Measurements from ENCODE around the gene COL8A1. TPM values are rescaled to one million over a fixed set of nuclear protein-coding genes. Genes with fewer than 3 reads are reported as not detected.

Gene COL8A1
- total RNA-seq, 1 experiment from 2014 or later = 0.87 TPM

GRCh38 chr3:99624496-99625236, 13.7 kb upstream of the COL8A1 start (continued):
- TF ChIP-seq, protein P1, sequence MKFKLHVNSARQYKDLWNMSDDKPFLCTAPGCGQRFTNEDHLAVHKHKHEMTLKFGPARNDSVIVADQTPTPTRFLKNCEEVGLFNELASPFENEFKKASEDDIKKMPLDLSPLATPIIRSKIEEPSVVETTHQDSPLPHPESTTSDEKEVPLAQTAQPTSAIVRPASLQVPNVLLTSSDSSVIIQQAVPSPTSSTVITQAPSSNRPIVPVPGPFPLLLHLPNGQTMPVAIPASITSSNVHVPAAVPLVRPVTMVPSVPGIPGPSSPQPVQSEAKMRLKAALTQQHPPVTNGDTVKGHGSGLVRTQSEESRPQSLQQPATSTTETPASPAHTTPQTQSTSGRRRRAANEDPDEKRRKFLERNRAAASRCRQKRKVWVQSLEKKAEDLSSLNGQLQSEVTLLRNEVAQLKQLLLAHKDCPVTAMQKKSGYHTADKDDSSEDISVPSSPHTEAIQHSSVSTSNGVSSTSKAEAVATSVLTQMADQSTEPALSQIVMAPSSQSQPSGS (CRISPR knock-in tag; IDR thresholded peaks at IDR 0.05; ENCODE audit: borderline replicate concordance, low read depth) = no peak
- TF ChIP-seq CREM (CRISPR knock-in tag; IDR thresholded peaks at IDR 0.05) = no peak
- no peak for TF ChIP-seq ZNF121 (CRISPR knock-in tag; IDR thresholded peaks at IDR 0.05)
- TF ChIP-seq MLX (CRISPR knock-in tag; IDR thresholded peaks at IDR 0.05) = no peak
- no peak for TF ChIP-seq SOX15 (CRISPR knock-in tag; IDR thresholded peaks at IDR 0.05)
- TF ChIP-seq GABPB1 (CRISPR knock-in tag; IDR thresholded peaks at IDR 0.05) = no peak
- no peak for TF ChIP-seq FOXJ3 (CRISPR knock-in tag; IDR thresholded peaks at IDR 0.05; ENCODE audit: borderline replicate concordance)
- TF ChIP-seq CDX4 (CRISPR knock-in tag; IDR thresholded peaks at IDR 0.05; ENCODE audit: borderline replicate concordance) = no peak
- no peak for TF ChIP-seq IRF1 (CRISPR knock-in tag; IDR thresholded peaks at IDR 0.05)
- TF ChIP-seq ZNF232 (CRISPR knock-in tag; IDR thresholded peaks at IDR 0.05) = no peak
- TF ChIP-seq ZNF423 (CRISPR knock-in tag; IDR thresholded peaks at IDR 0.05) = no peak

GRCh38 chr3:99625237-99625622, 13.2 kb upstream of the COL8A1 start:
- TF ChIP-seq RELA (CRISPR knock-in tag; IDR thresholded peaks at IDR 0.05; ENCODE audit: borderline replicate concordance) (no peak), TP53 (CRISPR knock-in tag; IDR thresholded peaks at IDR 0.05) (no peak), TEAD4 (CRISPR knock-in tag; IDR thresholded peaks at IDR 0.05) (no peak), MLX (CRISPR knock-in tag; IDR thresholded peaks at IDR 0.05) (no peak), ZNF263 (CRISPR knock-in tag; IDR thresholded peaks at IDR 0.05; ENCODE audit: low read depth) (no peak), NFE2L1 (CRISPR knock-in tag; IDR thresholded peaks at IDR 0.05) (no peak), GRHL2 (CRISPR knock-in tag; IDR thresholded peaks at IDR 0.05; ENCODE audit: insufficient replicate concordance, severe bottlenecking) (no peak), ATF3 (CRISPR knock-in tag; conservative IDR thresholded peaks at IDR 0.05) (no peak), NR2C2 (CRISPR knock-in tag; IDR thresholded peaks at IDR 0.05) (no peak), CTCF (IDR thresholded peaks at IDR 0.05) (no peak), NR3C1 (CRISPR knock-in tag; conservative IDR thresholded peaks at IDR 0.05; ENCODE audit: low read depth) (no peak), CBFB (CRISPR knock-in tag; IDR thresholded peaks at IDR 0.05; ENCODE audit: low read depth) (no peak), TEAD1 (CRISPR knock-in tag; IDR thresholded peaks at IDR 0.05) (no peak), ZNF121 (CRISPR knock-in tag; IDR thresholded peaks at IDR 0.05) (no peak), NFYB (CRISPR knock-in tag; conservative IDR thresholded peaks at IDR 0.05; ENCODE audit: low read depth) (no peak)
- TF ChIP-seq, protein P2, sequence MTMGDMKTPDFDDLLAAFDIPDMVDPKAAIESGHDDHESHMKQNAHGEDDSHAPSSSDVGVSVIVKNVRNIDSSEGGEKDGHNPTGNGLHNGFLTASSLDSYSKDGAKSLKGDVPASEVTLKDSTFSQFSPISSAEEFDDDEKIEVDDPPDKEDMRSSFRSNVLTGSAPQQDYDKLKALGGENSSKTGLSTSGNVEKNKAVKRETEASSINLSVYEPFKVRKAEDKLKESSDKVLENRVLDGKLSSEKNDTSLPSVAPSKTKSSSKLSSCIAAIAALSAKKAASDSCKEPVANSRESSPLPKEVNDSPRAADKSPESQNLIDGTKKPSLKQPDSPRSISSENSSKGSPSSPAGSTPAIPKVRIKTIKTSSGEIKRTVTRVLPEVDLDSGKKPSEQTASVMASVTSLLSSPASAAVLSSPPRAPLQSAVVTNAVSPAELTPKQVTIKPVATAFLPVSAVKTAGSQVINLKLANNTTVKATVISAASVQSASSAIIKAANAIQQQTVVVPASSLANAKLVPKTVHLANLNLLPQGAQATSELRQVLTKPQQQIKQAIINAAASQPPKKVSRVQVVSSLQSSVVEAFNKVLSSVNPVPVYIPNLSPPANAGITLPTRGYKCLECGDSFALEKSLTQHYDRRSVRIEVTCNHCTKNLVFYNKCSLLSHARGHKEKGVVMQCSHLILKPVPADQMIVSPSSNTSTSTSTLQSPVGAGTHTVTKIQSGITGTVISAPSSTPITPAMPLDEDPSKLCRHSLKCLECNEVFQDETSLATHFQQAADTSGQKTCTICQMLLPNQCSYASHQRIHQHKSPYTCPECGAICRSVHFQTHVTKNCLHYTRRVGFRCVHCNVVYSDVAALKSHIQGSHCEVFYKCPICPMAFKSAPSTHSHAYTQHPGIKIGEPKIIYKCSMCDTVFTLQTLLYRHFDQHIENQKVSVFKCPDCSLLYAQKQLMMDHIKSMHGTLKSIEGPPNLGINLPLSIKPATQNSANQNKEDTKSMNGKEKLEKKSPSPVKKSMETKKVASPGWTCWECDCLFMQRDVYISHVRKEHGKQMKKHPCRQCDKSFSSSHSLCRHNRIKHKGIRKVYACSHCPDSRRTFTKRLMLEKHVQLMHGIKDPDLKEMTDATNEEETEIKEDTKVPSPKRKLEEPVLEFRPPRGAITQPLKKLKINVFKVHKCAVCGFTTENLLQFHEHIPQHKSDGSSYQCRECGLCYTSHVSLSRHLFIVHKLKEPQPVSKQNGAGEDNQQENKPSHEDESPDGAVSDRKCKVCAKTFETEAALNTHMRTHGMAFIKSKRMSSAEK (CRISPR knock-in tag; IDR thresholded peaks at IDR 0.05; ENCODE audit: borderline replicate concordance) = no peak
- H3K4me3 Mint-ChIP-seq = no peak overlapping the region
- DNase-seq (ENCODE audit: low spot score) = no peak
- ChIA-PET POLR2A (no interaction called here), CTCF (no interaction called here)
- H3K4me1 Mint-ChIP-seq = no peaks in the 10 kb centered on the region
- no peaks in the 10 kb centered on the region for H3K9me3 Mint-ChIP-seq
- no peaks in the 10 kb centered on the region for H3K36me3 Mint-ChIP-seq
- ATAC-seq = peak; percentile 86
- no peak overlapping the region for H3K27ac Mint-ChIP-seq
- H3K27me3 Mint-ChIP-seq (ENCODE audit: low read depth) = no peaks in the 10 kb centered on the region

Data from WTC11 (cell line).